AG10803 (cell line): Measurements from ENCODE around the gene PRSS23.

Source experiments
- DNase-seq: peaks from one replicate; pipeline ENCODE4 v3.0.0; 2010; ENCODE audit warnings: low read depth
- H3K4me3 ChIP-seq: 2 replicates; pipeline ENCODE4 v1.5.1; 2011; ENCODE audit warnings: mild to moderate bottlenecking, low read length, control low read depth
- TF ChIP-seq, protein P1 (sequence below): conservative IDR thresholded peaks from 2 replicates; pipeline ENCODE4 v1.5.1; 2011; ENCODE audit warnings: mild to moderate bottlenecking, low read length, control low read depth, inconsistent platforms

The PRSS23 gene

DNA sequence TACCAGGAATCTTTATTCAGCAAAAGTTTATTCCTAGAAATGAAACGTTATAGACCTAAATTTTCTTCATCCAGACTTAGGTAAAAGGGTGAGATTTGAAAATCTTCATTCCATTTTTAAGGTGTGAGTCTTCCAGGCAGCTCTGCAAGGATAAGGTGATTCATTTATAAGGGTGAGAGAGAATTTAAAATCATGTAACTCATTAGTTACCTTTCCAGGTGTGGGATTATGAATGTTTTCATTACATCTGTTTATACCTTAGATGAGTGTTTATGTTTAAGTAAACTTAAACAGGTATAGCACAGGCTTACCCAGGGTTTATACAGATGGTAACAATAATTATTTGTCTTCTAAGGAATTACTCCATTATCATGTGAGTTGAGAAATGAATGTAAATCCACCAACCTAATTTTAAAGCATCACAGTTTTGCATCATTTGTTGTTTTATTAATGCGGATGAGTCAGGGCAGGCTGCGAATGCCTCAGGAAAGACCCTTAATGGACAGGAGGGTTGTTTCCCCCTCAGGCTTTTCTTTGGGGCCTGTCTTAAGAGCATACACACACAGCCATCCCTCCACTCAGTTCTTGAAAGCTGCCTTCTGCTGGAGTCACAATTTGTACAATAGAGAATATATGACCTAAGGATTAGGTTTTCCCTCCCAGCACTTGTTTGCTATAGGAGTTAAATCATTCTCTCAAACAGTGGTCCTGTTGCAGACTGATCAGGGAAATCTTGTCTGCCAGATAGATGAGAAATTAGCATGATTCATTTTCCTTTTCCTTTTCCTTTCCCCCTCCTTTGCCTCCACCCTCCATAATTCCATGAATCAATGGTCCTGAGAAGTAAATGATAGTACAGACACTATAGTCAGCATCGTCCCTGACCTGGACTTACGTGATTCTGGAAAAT, 3.0 kb downstream of the PRSS23 start:
- DNase-seq: no peak
- TF ChIP-seq, protein P1, sequence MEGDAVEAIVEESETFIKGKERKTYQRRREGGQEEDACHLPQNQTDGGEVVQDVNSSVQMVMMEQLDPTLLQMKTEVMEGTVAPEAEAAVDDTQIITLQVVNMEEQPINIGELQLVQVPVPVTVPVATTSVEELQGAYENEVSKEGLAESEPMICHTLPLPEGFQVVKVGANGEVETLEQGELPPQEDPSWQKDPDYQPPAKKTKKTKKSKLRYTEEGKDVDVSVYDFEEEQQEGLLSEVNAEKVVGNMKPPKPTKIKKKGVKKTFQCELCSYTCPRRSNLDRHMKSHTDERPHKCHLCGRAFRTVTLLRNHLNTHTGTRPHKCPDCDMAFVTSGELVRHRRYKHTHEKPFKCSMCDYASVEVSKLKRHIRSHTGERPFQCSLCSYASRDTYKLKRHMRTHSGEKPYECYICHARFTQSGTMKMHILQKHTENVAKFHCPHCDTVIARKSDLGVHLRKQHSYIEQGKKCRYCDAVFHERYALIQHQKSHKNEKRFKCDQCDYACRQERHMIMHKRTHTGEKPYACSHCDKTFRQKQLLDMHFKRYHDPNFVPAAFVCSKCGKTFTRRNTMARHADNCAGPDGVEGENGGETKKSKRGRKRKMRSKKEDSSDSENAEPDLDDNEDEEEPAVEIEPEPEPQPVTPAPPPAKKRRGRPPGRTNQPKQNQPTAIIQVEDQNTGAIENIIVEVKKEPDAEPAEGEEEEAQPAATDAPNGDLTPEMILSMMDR: no peak
- H3K4me3 ChIP-seq: no peak overlapping the region

DNA sequence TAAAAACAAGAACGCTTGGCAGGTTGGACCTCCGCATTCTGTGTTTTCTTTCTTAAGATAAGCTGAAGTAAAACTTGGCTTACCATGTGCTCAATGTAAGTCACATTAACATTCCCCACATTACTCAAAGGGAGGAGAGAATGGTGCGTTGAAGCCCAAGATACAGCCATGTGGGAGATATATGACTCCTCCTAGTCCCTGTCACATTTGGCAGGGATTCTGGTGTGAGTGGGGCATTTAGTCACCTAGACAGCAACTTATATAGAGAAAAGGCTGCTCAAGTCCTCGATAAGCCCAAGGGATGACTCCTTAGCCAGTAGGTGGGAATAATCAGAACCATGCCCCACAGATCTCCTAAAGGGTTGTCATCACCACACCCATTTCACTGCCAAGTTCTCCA, 4.6 kb downstream of the PRSS23 start:
- H3K4me3 ChIP-seq: no peak overlapping the region
- no peak for DNase-seq
- TF ChIP-seq, protein P1: no peak

DNA sequence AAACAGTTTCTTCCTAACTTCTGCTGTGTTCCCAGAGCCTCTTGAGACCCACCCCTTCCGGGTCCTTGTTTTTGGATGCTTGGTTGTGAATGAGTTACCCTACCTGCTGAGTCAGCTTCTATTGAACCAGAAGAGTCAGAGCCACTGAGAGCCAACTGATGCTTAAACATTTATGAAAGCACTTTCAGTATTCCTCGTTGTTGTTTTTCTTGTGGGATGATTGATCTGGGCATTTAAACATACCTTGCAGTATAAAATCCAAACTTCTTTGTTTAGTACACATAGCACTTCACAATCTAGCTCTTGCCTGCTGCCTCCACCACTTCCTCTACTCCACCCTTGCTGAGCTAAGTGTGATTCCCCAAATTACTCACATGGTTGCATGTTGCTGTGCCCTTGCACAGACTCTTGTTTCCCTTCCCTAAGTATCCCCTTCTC, 5.5 kb downstream of the PRSS23 start:
- TF ChIP-seq, protein P1: no peak
- no peak for DNase-seq
- H3K4me3 ChIP-seq: no peak overlapping the region

DNA sequence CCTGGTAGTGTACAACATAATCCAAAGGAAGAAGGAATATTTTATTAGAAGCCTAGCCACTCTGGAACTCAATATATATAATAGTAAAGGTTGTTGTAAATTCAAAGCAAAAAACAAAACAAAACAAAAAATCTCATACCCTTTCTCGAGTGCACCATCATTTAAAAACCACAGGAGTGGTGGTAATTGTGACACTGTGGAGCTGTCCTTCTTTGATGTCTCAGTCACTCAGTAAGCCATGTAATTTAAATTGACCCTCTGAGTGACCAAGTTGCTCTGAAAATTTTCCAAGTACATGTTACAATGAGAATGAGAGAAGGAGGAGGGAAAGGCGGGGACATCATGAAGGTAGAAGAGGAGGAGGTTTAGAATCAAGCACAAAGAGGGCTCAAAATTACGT, 6.6 kb downstream of the PRSS23 start:
- no peak for DNase-seq
- TF ChIP-seq, protein P1: no peak
- H3K4me3 ChIP-seq: no peak overlapping the region

DNA sequence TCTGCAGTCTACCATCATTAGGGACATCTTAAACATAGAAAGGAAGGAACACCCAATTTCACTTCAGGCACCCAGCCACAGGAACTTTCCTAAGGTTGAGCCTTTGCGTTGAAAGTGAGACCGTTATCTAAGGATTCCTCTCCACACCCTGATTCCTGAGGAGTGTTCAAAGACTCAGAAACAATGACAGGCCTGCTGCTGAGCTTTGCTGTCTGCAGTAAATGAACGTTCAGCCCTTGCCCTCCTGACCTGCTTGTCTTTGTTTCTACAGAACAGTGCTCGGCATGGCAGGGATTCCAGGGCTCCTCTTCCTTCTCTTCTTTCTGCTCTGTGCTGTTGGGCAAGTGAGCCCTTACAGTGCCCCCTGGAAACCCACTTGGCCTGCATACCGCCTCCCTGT, 7.0 kb downstream of the PRSS23 start:
- DNase-seq: no peak
- TF ChIP-seq, protein P1: no peak
- H3K4me3 ChIP-seq: no peak overlapping the region

DNA sequence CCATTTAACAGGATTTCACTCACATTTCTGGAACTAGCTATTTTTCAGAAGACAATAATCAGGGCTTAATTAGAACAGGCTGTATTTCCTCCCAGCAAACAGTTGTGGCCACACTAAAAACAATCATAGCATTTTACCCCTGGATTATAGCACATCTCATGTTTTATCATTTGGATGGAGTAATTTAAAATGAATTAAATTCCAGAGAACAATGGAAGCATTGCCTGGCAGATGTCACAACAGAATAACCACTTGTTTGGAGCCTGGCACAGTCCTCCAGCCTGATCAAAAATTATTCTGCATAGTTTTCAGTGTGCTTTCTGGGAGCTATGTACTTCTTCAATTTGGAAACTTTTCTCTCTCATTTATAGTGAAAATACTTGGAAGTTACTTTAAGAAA, 9.2 kb downstream of the PRSS23 start:
- DNase-seq: peak; percentile 52
- no peak overlapping the region for H3K4me3 ChIP-seq
- TF ChIP-seq, protein P1: no peak

DNA sequence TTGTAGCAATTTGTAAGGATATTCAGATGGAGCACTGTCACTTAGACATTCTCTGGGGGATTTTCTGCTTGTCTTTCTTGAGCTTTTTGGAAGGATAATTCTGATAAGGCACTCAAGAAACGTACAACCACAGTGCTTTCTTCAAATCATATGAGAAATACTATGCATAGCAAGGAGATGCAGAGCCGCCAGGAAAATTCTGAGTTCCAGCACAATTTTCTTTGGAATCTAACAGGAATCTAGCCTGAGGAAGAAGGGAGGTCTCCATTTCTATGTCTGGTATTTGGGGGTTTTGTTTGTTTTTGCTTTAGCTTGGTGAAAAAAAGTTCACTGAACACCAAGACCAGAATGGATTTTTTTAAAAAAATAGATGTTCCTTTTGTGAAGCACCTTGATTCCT, 9.9 kb downstream of the PRSS23 start:
- no peak overlapping the region for H3K4me3 ChIP-seq
- TF ChIP-seq, protein P1: no peak
- no peak for DNase-seq
